HG02610 (cell line): ENCODE data around the gene ZNF500.

Experiments used
- ATAC-seq: cut with Tn5 transposase; IDR thresholded peaks from one replicate; pipeline ENCODE4 v1.9.1; 2021; ENCODE audit warnings: mild to moderate bottlenecking, moderate library complexity; ENCODE audit not compliant: unreplicated experiment

ZNF500 gene

GRCh38 chr16:4775005-4775404, 8.0 kb upstream of the ZNF500 start:
- ATAC-seq, result no peak

GRCh38 chr16:4772351-4772750, 5.4 kb upstream of the ZNF500 start:
- no peak for ATAC-seq

GRCh38 chr16:4771646-4772045, 4.7 kb upstream of the ZNF500 start:
- no peak for ATAC-seq

- ATAC-seq, result no peak
These were observed 2.3 kb upstream of the ZNF500 start for GRCh38 chr16:4769306-4769638.

GRCh38 chr16:4768549-4769305, 1.8 kb upstream of the ZNF500 start:
- peak; percentile 70 for ATAC-seq

GRCh38 chr16:4767872-4768548, 1.0 kb upstream of the ZNF500 start:
- peak; percentile 2 for ATAC-seq

GRCh38 chr16:4765511-4766474, 1.2 kb downstream of the ZNF500 start:
- no peak for ATAC-seq

- ATAC-seq, result no peak
These were observed 3.2 kb downstream of the ZNF500 start for GRCh38 chr16:4763791-4764190.

- ATAC-seq, result no peak
These were observed 4.8 kb downstream of the ZNF500 start for GRCh38 chr16:4762205-4762604.

GRCh38 chr16:4760221-4760910, 6.6 kb downstream of the ZNF500 start:
- no peak for ATAC-seq

- no peak for ATAC-seq
These were observed 11.3 kb downstream of the ZNF500 start for GRCh38 chr16:4755687-4756086.

- no peak for ATAC-seq
These were observed 12.1 kb downstream of the ZNF500 start for GRCh38 chr16:4754865-4755264.

- no peak for ATAC-seq
These were observed 13.7 kb downstream of the ZNF500 start for GRCh38 chr16:4753227-4753626.

GRCh38 chr16:4752351-4753100, 14.4 kb downstream of the ZNF500 start:
- no peak for ATAC-seq

GRCh38 chr16:4750896-4751295, 16.1 kb downstream of the ZNF500 start:
- no peak for ATAC-seq

GRCh38 chr16:4749700-4750257, 17.2 kb downstream of the ZNF500 start:
- no peak for ATAC-seq

- ATAC-seq, result no peak
These were observed 18.1 kb downstream of the ZNF500 start for GRCh38 chr16:4748682-4749411.

- no peak for ATAC-seq
These were observed 18.9 kb downstream of the ZNF500 start for GRCh38 chr16:4747906-4748681.
